Stimulated activated CD4-positive, alpha-beta T cell treated with anti-CD3 and anti-CD28 coated beads, TNF-alpha, amount 100 ng/mL, for 4 hours (primary cell): ENCODE results near the gene KLC3.

Source experiments
- DNase-seq, 3 experiments: peaks; one replicate each; pipeline ENCODE4 v3.0.0-alpha.2; 2020; ENCODE audit warnings: low read depth in 3 of 3

The KLC3 gene

GRCh38 chr19:45349126-45349415, 8.5 kb downstream of the KLC3 start:
- DNase-seq, result no peak

GRCh38 chr19:45349430-45349941, 8.9 kb downstream of the KLC3 start:
- no peak for DNase-seq

GRCh38 chr19:45350477-45351058, 10.0 kb downstream of the KLC3 start:
- no peak for DNase-seq

GRCh38 chr19:45351401-45351952, 10.9 kb downstream of the KLC3 start:
- DNase-seq, result no peak

GRCh38 chr19:45352062-45352461, 11.5 kb downstream of the KLC3 start:
- no peak for DNase-seq

- no peak for DNase-seq
Measured at GRCh38 chr19:45352471-45352870, 11.9 kb downstream of the KLC3 start.

- no peak for DNase-seq
Measured at GRCh38 chr19:45352914-45353796, 12.6 kb downstream of the KLC3 start.

GRCh38 chr19:45354241-45354842, 13.8 kb downstream of the KLC3 start:
- DNase-seq, result no peak

- DNase-seq, result no peak
Measured at GRCh38 chr19:45355402-45355801, 14.9 kb downstream of the KLC3 start.

- DNase-seq, result no peak
Measured at GRCh38 chr19:45355910-45356309, 15.4 kb downstream of the KLC3 start.

GRCh38 chr19:45356760-45357444, 16.4 kb downstream of the KLC3 start:
- DNase-seq, result no peak

- DNase-seq, result no peak
Measured at GRCh38 chr19:45357445-45357783, 16.9 kb downstream of the KLC3 start.

- no peak for DNase-seq
Measured at GRCh38 chr19:45358213-45358792, 17.8 kb downstream of the KLC3 start.

GRCh38 chr19:45361608-45362007, 21.1 kb downstream of the KLC3 start:
- DNase-seq, result no peak

GRCh38 chr19:45362291-45362690, 21.7 kb downstream of the KLC3 start:
- DNase-seq, result no peak

- no peak for DNase-seq
Measured at GRCh38 chr19:45363861-45364459, 23.4 kb downstream of the KLC3 start.

GRCh38 chr19:45364696-45365095, 24.1 kb downstream of the KLC3 start:
- DNase-seq, result no peak

GRCh38 chr19:45368127-45368526, 27.6 kb downstream of the KLC3 start:
- DNase-seq, result no peak

- no peak for DNase-seq
Measured at GRCh38 chr19:45368737-45369340, 28.3 kb downstream of the KLC3 start.

GRCh38 chr19:45370410-45371204, 30.1 kb downstream of the KLC3 start, which contains the start of gene ERCC2:
TSS of gene ERCC2 (minus strand) at chr19:45370573. CDS start at chr19:45370540, 33 bp downstream.
- DNase-seq, result peak; percentile 99 to 100 (median 99)
